HepG2 (cell line): ENCODE results near the gene POLA2. TPM values are rescaled to one million over a fixed set of nuclear protein-coding genes. Genes with fewer than 3 reads are reported as not detected.

Experiments used
- ATAC-seq: fragments of 200-7000 bp; cut with Tn5 transposase; 3 replicates; pipeline ENCODE4 v1.9.1; 2020; ENCODE audit warnings: mild to moderate bottlenecking, moderate library complexity
- BruUV-seq: library from RNA; stranded (reverse); fragments of 400-500 nt; replicated peaks from 2 replicates; lab custom pipeline; 2021; lab: Mats Ljungman, UMichigan
- CTCF ChIA-PET: fragments of 300-600 bp; formaldehyde crosslinking; extraction: SDS; loops from one replicate; lab custom pipeline; 2021; ENCODE audit warnings: low total read pairs, inconsistent platforms, low intra/inter-chr PET ratio; lab: Yijun Ruan, JAX
- POLR2A ChIA-PET: fragments of 350-600 bp; sonication (Branson Sonifier 250); formaldehyde crosslinking; loops from one replicate; lab custom pipeline; 2020; ENCODE audit warnings: antibody characterized with exemption, inconsistent platforms; lab: Yijun Ruan, JAX
- DNase-seq: peaks from one replicate; pipeline ENCODE4 v3.0.0-alpha.2; 2015; ENCODE audit warnings: low spot score
- FAIRE-seq: peaks from 3 replicates; lab custom pipeline; 2011; peaks lifted over from hg19 to GRCh38; lab: Jason Lieb, UNC
- H2AFZ ChIP-seq: one replicate; pipeline ENCODE4 v1.6.1; 2011; ENCODE audit warnings: low read length, inconsistent platforms
- H3K27ac ChIP-seq: fragments of 300-600 bp; 3 replicates; pipeline ENCODE4 v1.8.0; 2011; ENCODE audit warnings: mixed run types, mild to moderate bottlenecking, mixed read lengths, low read length, inconsistent platforms; ENCODE audit not compliant: insufficient read depth; ENCODE audit errors: extremely low read length
- H3K27me3 ChIP-seq, 2 experiments: fragments of 200-600 bp in 1 of 2; 2 replicates in 1 of 2; 3 replicates in 1 of 2; pipeline versions ENCODE4 v1.6.0 to v1.8.0; 2011; ENCODE audit warnings: low read length in 2 of 2, mild to moderate bottlenecking in 2 of 2, moderate library complexity in 2 of 2, inconsistent platforms in 1 of 2; ENCODE audit not compliant: insufficient read depth in 2 of 2, control insufficient read depth in 1 of 2
- H3K36me3 ChIP-seq, 2 experiments: fragments of 200-600 bp in 1 of 2; replicated peaks in 1 of 2; 2 replicates in 1 of 2; 3 replicates in 1 of 2; pipeline versions ENCODE4 v1.5.1 to v1.8.0; 2011; ENCODE audit warnings: low read length in 2 of 2, inconsistent platforms in 1 of 2; ENCODE audit not compliant: insufficient read depth in 2 of 2, control insufficient read depth in 1 of 2
- H3K4me1 ChIP-seq: 2 replicates; pipeline ENCODE4 v1.5.1; 2012; ENCODE audit warnings: low read length, inconsistent platforms; ENCODE audit not compliant: insufficient read depth
- H3K4me2 ChIP-seq: 2 replicates; pipeline ENCODE4 v1.6.0; 2011; ENCODE audit warnings: low read depth, low read length, inconsistent platforms
- H3K4me3 ChIP-seq, 3 experiments: fragments of 200-600 bp in 1 of 3; sonication (generic), shearing (Covaris generic) in 1 of 3; replicated peaks in 1 of 3; 2 replicates each; pipeline ENCODE4 v1.5.1; 2011 to 2016; ENCODE audit warnings: low read length in 3 of 3, inconsistent platforms in 2 of 3, low read depth in 2 of 3, mild to moderate bottlenecking in 2 of 3, control low read depth in 1 of 3, mixed read lengths in 1 of 3; ENCODE audit not compliant: insufficient read depth in 1 of 3
- H3K79me2 ChIP-seq: one replicate; pipeline ENCODE4 v1.6.1; 2011; ENCODE audit warnings: low read length, inconsistent platforms; ENCODE audit not compliant: insufficient read depth
- H3K9ac ChIP-seq: 2 replicates; pipeline ENCODE4 v1.6.0; 2011; ENCODE audit warnings: mild to moderate bottlenecking, low read depth, low read length, inconsistent platforms; ENCODE audit not compliant: insufficient read depth
- H3K9me3 ChIP-seq: 2 replicates; pipeline ENCODE4 v1.5.1; 2012; ENCODE audit warnings: mild to moderate bottlenecking, low read length
- H4K20me1 ChIP-seq: 2 replicates; pipeline ENCODE4 v1.6.0; 2011; ENCODE audit warnings: inconsistent platforms, mild to moderate bottlenecking, low read length, moderate library complexity; ENCODE audit not compliant: insufficient read depth
- CHCHD3 ChIP-seq: sonication (generic); formaldehyde crosslinking; IDR thresholded peaks from 2 replicates; pipeline ENCODE4 v1.8.0; 2022; ENCODE audit warnings: mild to moderate bottlenecking, missing genetic modification reagents, moderate library complexity
- HOXA9 ChIP-seq: sonication (generic); formaldehyde crosslinking; IDR thresholded peaks from 2 replicates; pipeline ENCODE4 v1.8.1; 2022; ENCODE audit warnings: missing genetic modification reagents, mild to moderate bottlenecking, moderate library complexity, borderline replicate concordance
- MAFK ChIP-seq, 2 experiments: IDR thresholded peaks in 1 of 2; conservative IDR thresholded peaks in 1 of 2; 2 replicates each; pipeline ENCODE4 v1.6.1; 2011; ENCODE audit warnings: improper control_type of control experiment in 2 of 2, low read length in 2 of 2
- NFATC3 ChIP-seq: sonication (generic); formaldehyde crosslinking; IDR thresholded peaks from 2 replicates; pipeline ENCODE4 v1.5.1; 2020; ENCODE audit warnings: mild to moderate bottlenecking, missing genetic modification reagents
- PAX8 ChIP-seq: sonication (generic); formaldehyde crosslinking; IDR thresholded peaks from 2 replicates; pipeline ENCODE4 v1.8.0; 2022; ENCODE audit warnings: mild to moderate bottlenecking, missing genetic modification reagents, borderline replicate concordance
- SOX6 ChIP-seq, 2 experiments: fragments of 450-650 bp in 1 of 2; sonication (generic) in 1 of 2; formaldehyde crosslinking in 1 of 2; IDR thresholded peaks; 2 replicates each; pipeline versions ENCODE4 v1.4.0 to v1.6.1; 2017 to 2020; ENCODE audit warnings: antibody characterized with exemption in 1 of 2, mild to moderate bottlenecking in 1 of 2, missing genetic modification reagents in 1 of 2
- TFAP4 ChIP-seq: sonication (generic); IDR thresholded peaks from 2 replicates; pipeline ENCODE4 v1.6.1; 2016; ENCODE audit warnings: low read depth, borderline replicate concordance
- ZBTB7B ChIP-seq: sonication (generic); formaldehyde crosslinking; IDR thresholded peaks from 2 replicates; pipeline ENCODE4 v1.4.0; 2020; ENCODE audit warnings: missing genetic modification reagents
- ZNF230 ChIP-seq: sonication (generic); formaldehyde crosslinking; IDR thresholded peaks from 2 replicates; pipeline ENCODE4 v1.4.0; 2020; ENCODE audit warnings: mild to moderate bottlenecking, missing genetic modification reagents
- ZNF343 ChIP-seq: sonication (generic); formaldehyde crosslinking; IDR thresholded peaks from 2 replicates; pipeline ENCODE4 v1.4.0; 2020; ENCODE audit warnings: mild to moderate bottlenecking, missing genetic modification reagents
- ZNF772 ChIP-seq: sonication (generic); formaldehyde crosslinking; IDR thresholded peaks from 2 replicates; pipeline ENCODE4 v1.5.0; 2020; ENCODE audit warnings: mild to moderate bottlenecking, missing genetic modification reagents
- WGBS: methylation state at CpG from one replicate; pipeline ENCODE4 v1.1.6; 2017; ENCODE audit warnings: low lambda C conversion rate; 5-methylcytosine and 5-hydroxymethylcytosine counted together
- in situ Hi-C: cut with HindIII; loops from 2 replicates; pipeline ENCODE4 v1.10.0; 2017; ENCODE audit warnings: low pct_unique_long_range_greater_than_20kb; ENCODE audit not compliant: extremely low pct_ligation_motif_present
- intact Hi-C: fragments of 100-400 bp; cut with micrococcal nuclease; formaldehyde crosslinking; loops from one replicate; pipeline ENCODE4 v1.10.0; 2022; ENCODE audit not compliant: unreplicated experiment
- polyA plus RNA-seq, 8 experiments: library from polyadenylated mRNA; depleted of rRNA in 3 of 8; stranded (reverse) in 7 of 8; unstranded in 1 of 8; fragments of >200 nt; fragmentation: Illumina TruSeq in 4 of 8; extraction: Trizol in 4 of 8; gene quantifications; 2 replicates each; pipeline versions ENCODE4 v1.2.1 to v1.2.3, GENCODE V29; 2011 to 2016; ENCODE audit warnings: low read depth in 4 of 8, missing spikeins in 1 of 8, mixed read lengths in 1 of 8; ENCODE audit not compliant: insufficient read depth in 1 of 8
- total RNA-seq, 5 experiments: library from RNA; depleted of rRNA; stranded (reverse); fragments of >200 nt; fragmentation: Illumina TruSeq; extraction: Trizol; gene quantifications; 2 replicates each; pipeline ENCODE4 v1.2.3, GENCODE V29; 2016; ENCODE audit warnings: low read depth in 1 of 5

POLA2 gene
- total and polyA plus RNA-seq, 2 of the 13 experiments (the other 11 are each of a cell fraction or from before 2014, with no cell fraction given): 9.7 to 15.6 TPM

- ATAC-seq (no peak), DNase-seq (no peak), FAIRE-seq (no peak)
- ChIA-PET CTCF (no interaction called here), POLR2A (interaction anchor here (1.4 kb wide), 1 partner anchor 8 kb away, joined by 8 read pairs; no protein-coding TSS in a partner anchor)
- H3K27ac ChIP-seq: no peak overlapping the region
- H3K4me3 ChIP-seq: no peak overlapping the region
- H3K9me3 ChIP-seq: no peaks in the 10 kb centered on the region
- intact Hi-C loops: no loop called here
- peaks cover 46% of the 10 kb centered on the region for H3K4me1 ChIP-seq
- H3K27me3 ChIP-seq: no peaks in the 10 kb centered on the region
- TF ChIP-seq PAX8 (CRISPR knock-in tag) (no peak), CHCHD3 (CRISPR knock-in tag) (no peak)
- no peaks in the 10 kb centered on the region for H4K20me1 ChIP-seq
- in situ Hi-C loops: no loop called here
- H2AFZ ChIP-seq: no peak overlapping the region
- BruUV-seq: no TSS peak
- no peak overlapping the region for H3K9ac ChIP-seq
- H3K4me2 ChIP-seq: no peak overlapping the region
- WGBS: 96% methylated on average over 17 of the region's 17 CpGs
- no peaks in the 10 kb centered on the region for H3K79me2 ChIP-seq
- H3K36me3 ChIP-seq: peaks cover 8 to 12% of the 10 kb centered on the region in 2 experiments; a peak in 4 of 5 replicates
Measured at GRCh38 chr11:65300621-65301275, 39.0 kb downstream of the POLA2 start.

DNA sequence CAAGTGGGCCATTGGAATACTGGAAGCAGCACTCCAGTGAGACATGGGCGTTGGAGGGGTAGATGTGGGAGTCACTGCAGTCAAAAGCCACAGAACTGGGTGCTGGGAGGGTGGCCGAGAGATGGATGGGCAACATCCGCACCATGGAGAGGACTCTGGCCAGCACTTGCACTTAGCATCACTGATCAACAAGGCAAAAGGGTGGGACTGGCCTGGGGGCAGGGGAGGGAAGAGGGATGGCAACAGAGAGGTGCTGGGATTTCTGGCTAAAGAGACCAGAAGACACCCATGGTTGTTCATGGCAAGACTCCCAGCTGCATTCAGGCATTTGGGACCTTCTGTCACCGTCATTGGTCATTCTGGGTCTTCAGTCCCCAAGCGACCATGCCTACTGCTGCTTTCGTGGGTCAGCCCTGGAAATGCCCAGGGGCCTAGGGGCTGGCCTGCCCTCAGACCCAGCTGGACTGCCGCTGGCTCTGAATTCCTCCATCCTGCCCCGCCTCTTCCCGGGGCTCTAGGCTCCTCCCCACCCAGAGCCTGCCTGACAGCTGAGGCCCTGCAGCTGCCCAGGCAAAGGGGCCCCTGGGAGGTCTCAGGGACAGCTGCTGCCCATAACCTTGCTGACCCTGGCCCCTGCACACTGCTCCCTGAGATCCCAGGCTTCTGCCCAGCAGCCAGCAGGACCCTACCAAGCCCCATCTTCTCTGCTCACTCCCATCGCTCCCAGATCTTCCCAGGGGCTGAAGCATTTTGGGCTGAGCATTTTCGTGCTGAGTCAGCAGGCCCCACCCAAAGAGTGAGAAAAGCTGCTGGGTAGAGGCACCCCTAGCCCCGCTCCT, 39.9 kb downstream of the POLA2 start:
- CTCF ChIA-PET: no interaction called here
- peaks cover 8 to 12% of the 10 kb centered on the region in 2 experiments; a peak in 3 of 5 replicates for H3K36me3 ChIP-seq
- ATAC-seq (peak; percentile 72), FAIRE-seq (no peak), DNase-seq (no peak)
- no peaks in the 10 kb centered on the region for H4K20me1 ChIP-seq
- H3K27ac ChIP-seq: no peak overlapping the region
- in situ Hi-C loops: no loop called here
- intact Hi-C loops: loop anchor here (1.0 kb wide), 1 partner anchor 9 kb away; no protein-coding TSS in a partner anchor
- H3K9ac ChIP-seq: peak overlapping the region; percentile 14; the same call in 1 of the 2 replicates
- peak overlapping the region; percentile 51 for H3K4me2 ChIP-seq
- H3K9me3 ChIP-seq: no peaks in the 10 kb centered on the region
- POLR2A ChIA-PET: interaction anchor here (0.8 to 1.4 kb wide), 5 partner anchors 9 to 32 kb away, joined by 3 to 9 read pairs (median 7); partner anchors contain the start of genes CDC42EP2 and DPF2
- no peak overlapping the region for H2AFZ ChIP-seq
- H3K4me1 ChIP-seq: peaks cover 46% of the 10 kb centered on the region
- BruUV-seq: no TSS peak
- H3K27me3 ChIP-seq: no peaks in the 10 kb centered on the region
- H3K79me2 ChIP-seq: no peaks in the 10 kb centered on the region
- peak overlapping the region in 1 of 3 experiments; percentile 33; a peak in 1 of 6 replicates for H3K4me3 ChIP-seq
- WGBS: 66% methylated on average over 9 of the region's 12 CpGs
- 0 out of 2 replicates have a peak, but pooled peaks have one; percentile 26 for TF ChIP-seq ZNF772 (CRISPR knock-in tag)
- no peak for TF ChIP-seq NFATC3 (CRISPR knock-in tag)
- TF ChIP-seq ZNF230 (CRISPR knock-in tag): peak; percentile 68; the same call in 1 of the 2 replicates
- TF ChIP-seq SOX6 (IDR thresholded peaks at IDR 0.05): no peak
- TF ChIP-seq SOX6 (CRISPR knock-in tag; IDR thresholded peaks at IDR 0.05): peak; percentile 61
- peak; percentile 94 for TF ChIP-seq ZNF343 (CRISPR knock-in tag)
- TF ChIP-seq ZBTB7B: peak; percentile 72
- peak; percentile 95 for TF ChIP-seq TFAP4
- TF ChIP-seq MAFK (conservative IDR thresholded peaks at IDR 0.05 in 1 of 2, IDR thresholded peaks at IDR 0.05 in 1 of 2; ENCODE audit: low read length in 2 of 2): peak; percentile 96
- TF ChIP-seq HOXA9 (CRISPR knock-in tag): no peak
